Measurements from ENCODE around the gene MACROD2.

DNA sequence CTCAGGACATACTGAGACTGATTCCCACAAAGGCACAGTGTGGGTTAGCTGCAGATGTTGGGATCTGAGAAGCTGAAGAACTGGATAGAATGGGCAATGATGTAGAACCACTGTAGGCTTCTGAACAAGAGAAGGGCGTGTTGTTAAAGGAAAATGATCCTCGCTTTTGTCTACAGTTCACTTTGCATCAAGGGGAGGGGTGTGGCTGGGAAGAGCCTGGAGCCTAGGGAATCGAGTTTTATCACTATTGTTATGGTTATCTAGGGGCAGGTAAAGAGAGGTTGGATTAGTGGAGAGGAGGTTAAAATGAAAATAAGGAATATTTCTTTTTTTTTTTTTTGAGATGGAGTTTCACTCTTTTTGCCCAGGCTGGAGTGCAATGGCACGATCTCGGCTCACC lies 1809.8 kb downstream of the MACROD2 start:
- TF ChIP-seq, protein P1, sequence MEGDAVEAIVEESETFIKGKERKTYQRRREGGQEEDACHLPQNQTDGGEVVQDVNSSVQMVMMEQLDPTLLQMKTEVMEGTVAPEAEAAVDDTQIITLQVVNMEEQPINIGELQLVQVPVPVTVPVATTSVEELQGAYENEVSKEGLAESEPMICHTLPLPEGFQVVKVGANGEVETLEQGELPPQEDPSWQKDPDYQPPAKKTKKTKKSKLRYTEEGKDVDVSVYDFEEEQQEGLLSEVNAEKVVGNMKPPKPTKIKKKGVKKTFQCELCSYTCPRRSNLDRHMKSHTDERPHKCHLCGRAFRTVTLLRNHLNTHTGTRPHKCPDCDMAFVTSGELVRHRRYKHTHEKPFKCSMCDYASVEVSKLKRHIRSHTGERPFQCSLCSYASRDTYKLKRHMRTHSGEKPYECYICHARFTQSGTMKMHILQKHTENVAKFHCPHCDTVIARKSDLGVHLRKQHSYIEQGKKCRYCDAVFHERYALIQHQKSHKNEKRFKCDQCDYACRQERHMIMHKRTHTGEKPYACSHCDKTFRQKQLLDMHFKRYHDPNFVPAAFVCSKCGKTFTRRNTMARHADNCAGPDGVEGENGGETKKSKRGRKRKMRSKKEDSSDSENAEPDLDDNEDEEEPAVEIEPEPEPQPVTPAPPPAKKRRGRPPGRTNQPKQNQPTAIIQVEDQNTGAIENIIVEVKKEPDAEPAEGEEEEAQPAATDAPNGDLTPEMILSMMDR (IDR thresholded peaks at IDR 0.05 in 2 of 3, conservative IDR thresholded peaks at IDR 0.05 in 1 of 3; ENCODE audit: borderline replicate concordance in 1 of 3, insufficient read depth in 1 of 3, low read depth in 2 of 3, low read length in 2 of 3): no peak
- TF ChIP-seq POLR2A (IDR thresholded peaks at IDR 0.05; ENCODE audit: borderline replicate concordance, extremely low read depth, insufficient read depth, insufficient read length) (no peak), FOSL1 (IDR thresholded peaks at IDR 0.05; ENCODE audit: low read depth) (no peak)
- TF ChIP-seq, protein P2, sequence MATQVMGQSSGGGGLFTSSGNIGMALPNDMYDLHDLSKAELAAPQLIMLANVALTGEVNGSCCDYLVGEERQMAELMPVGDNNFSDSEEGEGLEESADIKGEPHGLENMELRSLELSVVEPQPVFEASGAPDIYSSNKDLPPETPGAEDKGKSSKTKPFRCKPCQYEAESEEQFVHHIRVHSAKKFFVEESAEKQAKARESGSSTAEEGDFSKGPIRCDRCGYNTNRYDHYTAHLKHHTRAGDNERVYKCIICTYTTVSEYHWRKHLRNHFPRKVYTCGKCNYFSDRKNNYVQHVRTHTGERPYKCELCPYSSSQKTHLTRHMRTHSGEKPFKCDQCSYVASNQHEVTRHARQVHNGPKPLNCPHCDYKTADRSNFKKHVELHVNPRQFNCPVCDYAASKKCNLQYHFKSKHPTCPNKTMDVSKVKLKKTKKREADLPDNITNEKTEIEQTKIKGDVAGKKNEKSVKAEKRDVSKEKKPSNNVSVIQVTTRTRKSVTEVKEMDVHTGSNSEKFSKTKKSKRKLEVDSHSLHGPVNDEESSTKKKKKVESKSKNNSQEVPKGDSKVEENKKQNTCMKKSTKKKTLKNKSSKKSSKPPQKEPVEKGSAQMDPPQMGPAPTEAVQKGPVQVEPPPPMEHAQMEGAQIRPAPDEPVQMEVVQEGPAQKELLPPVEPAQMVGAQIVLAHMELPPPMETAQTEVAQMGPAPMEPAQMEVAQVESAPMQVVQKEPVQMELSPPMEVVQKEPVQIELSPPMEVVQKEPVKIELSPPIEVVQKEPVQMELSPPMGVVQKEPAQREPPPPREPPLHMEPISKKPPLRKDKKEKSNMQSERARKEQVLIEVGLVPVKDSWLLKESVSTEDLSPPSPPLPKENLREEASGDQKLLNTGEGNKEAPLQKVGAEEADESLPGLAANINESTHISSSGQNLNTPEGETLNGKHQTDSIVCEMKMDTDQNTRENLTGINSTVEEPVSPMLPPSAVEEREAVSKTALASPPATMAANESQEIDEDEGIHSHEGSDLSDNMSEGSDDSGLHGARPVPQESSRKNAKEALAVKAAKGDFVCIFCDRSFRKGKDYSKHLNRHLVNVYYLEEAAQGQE (IDR thresholded peaks at IDR 0.05; ENCODE audit: low read depth): no peak

All from HCT116 (cell line).